GM21526 (cell line): ENCODE measurements around the gene LIPK.
"Not testable (repeated sequence)": the region's sequence is repeated elsewhere in the genome, so short reads cannot be mapped to it uniquely, and the experiment has no call there.

Experiments used
- ATAC-seq: cut with Tn5 transposase; IDR thresholded peaks from one replicate; pipeline ENCODE4 v1.9.1; 2021; ENCODE audit warnings: moderate library complexity; ENCODE audit not compliant: unreplicated experiment, low FRiP score

Gene LIPK

GRCh38 chr10:88705958-88706357 lies at the start of gene LIPK:
TSS of gene LIPK (plus strand) at chr10:88706249. CDS start at chr10:88724544, 18,295 bp downstream.
- ATAC-seq = no peak

- no peak for ATAC-seq
These were observed 48.1 kb upstream of the LIPK start for GRCh38 chr10:88657901-88658300.

- no peak for ATAC-seq
These were observed 46.1 kb upstream of the LIPK start for GRCh38 chr10:88659725-88660597.

GRCh38 chr10:88660598-88660884 lies 45.5 kb upstream of the LIPK start:
- ATAC-seq = no peak

GRCh38 chr10:88661018-88661417 lies 45.0 kb upstream of the LIPK start:
- ATAC-seq = no peak

- ATAC-seq = no peak
These were observed 44.5 kb upstream of the LIPK start for GRCh38 chr10:88661577-88661976.

- not testable (repeated sequence) for ATAC-seq
These were observed 42.9 kb upstream of the LIPK start for GRCh38 chr10:88663153-88663552.

GRCh38 chr10:88664142-88664541 lies 41.9 kb upstream of the LIPK start, which contains the start of gene LIPF:
TSS of gene LIPF (plus strand) at chr10:88664442. CDS start at chr10:88667298, 2,856 bp downstream.
- ATAC-seq = no peak

- ATAC-seq = no peak
These were observed 37.6 kb upstream of the LIPK start for GRCh38 chr10:88668465-88668864.

GRCh38 chr10:88670497-88670896 lies 35.6 kb upstream of the LIPK start:
- no peak for ATAC-seq

- ATAC-seq = no peak
These were observed 34.0 kb upstream of the LIPK start for GRCh38 chr10:88672041-88672440.

GRCh38 chr10:88676283-88677060 lies 29.6 kb upstream of the LIPK start:
- ATAC-seq = no peak

- no peak for ATAC-seq
These were observed 25.1 kb upstream of the LIPK start for GRCh38 chr10:88680958-88681357.

GRCh38 chr10:88682491-88682890 lies 23.6 kb upstream of the LIPK start:
- no peak for ATAC-seq

GRCh38 chr10:88687853-88688467 lies 18.1 kb upstream of the LIPK start:
- no peak for ATAC-seq

- no peak for ATAC-seq
These were observed 16.7 kb upstream of the LIPK start for GRCh38 chr10:88689366-88689765.

GRCh38 chr10:88693392-88694020 lies 12.5 kb upstream of the LIPK start:
- ATAC-seq = no peak

- no peak for ATAC-seq
These were observed 3.0 kb upstream of the LIPK start for GRCh38 chr10:88702848-88703597.

- no peak for ATAC-seq
These were observed 1.5 kb downstream of the LIPK start for GRCh38 chr10:88707429-88708155.
